ENCODE data around the gene SUPT4H1.

GRCh38 chr17:58308173-58308984 is 43.6 kb downstream of the SUPT4H1 start:
- TF ChIP-seq CTCF (IDR thresholded peaks at IDR 0.05) = peak; percentile 62
- TF ChIP-seq POLR2AphosphoS5 (IDR thresholded peaks at IDR 0.05; ENCODE audit: low read depth, low read length) = no peak
- no peak for TF ChIP-seq REST (IDR thresholded peaks at IDR 0.05; ENCODE audit: insufficient read depth in 1 of 2, low read depth in 2 of 2, low read length in 1 of 2)
- TF ChIP-seq SIN3A (IDR thresholded peaks at IDR 0.05; ENCODE audit: borderline replicate concordance, insufficient read depth, low read depth, low read length) = no peak

All from Panc1 (cell line).